ENCODE measurements around the gene FAM228B.

GRCh38 chr2:24189551-24189950 lies 66.3 kb downstream of the FAM228B start:
- TF ChIP-seq ZBTB7A (IDR thresholded peaks at IDR 0.05; ENCODE audit: low read depth) (no peak), YY1 (IDR thresholded peaks at IDR 0.05; ENCODE audit: low read depth) (no peak), EP300 (IDR thresholded peaks at IDR 0.05; ENCODE audit: borderline replicate concordance) (no peak), CEBPB (IDR thresholded peaks at IDR 0.05) (no peak), TCF12 (IDR thresholded peaks at IDR 0.05; ENCODE audit: low read depth) (no peak), TAF1 (IDR thresholded peaks at IDR 0.05; ENCODE audit: low read depth) (no peak), REST (IDR thresholded peaks at IDR 0.05; ENCODE audit: low read depth) (no peak), NFIC (IDR thresholded peaks at IDR 0.05) (no peak), EGR1 (IDR thresholded peaks at IDR 0.05) (no peak), MAX (IDR thresholded peaks at IDR 0.05) (no peak), TEAD4 (IDR thresholded peaks at IDR 0.05) (no peak), RAD21 (IDR thresholded peaks at IDR 0.05; ENCODE audit: low read depth) (no peak), CREB1 (IDR thresholded peaks at IDR 0.05; ENCODE audit: low read depth) (no peak), FOXM1 (IDR thresholded peaks at IDR 0.05; ENCODE audit: borderline replicate concordance, low read depth) (no peak)
